ENCODE results near the gene APOO. TPM values are rescaled to one million over a fixed set of nuclear protein-coding genes. Genes with fewer than 3 reads are reported as not detected.

Gene APOO
- total RNA-seq, 1 donor = 9.8 TPM

DNA sequence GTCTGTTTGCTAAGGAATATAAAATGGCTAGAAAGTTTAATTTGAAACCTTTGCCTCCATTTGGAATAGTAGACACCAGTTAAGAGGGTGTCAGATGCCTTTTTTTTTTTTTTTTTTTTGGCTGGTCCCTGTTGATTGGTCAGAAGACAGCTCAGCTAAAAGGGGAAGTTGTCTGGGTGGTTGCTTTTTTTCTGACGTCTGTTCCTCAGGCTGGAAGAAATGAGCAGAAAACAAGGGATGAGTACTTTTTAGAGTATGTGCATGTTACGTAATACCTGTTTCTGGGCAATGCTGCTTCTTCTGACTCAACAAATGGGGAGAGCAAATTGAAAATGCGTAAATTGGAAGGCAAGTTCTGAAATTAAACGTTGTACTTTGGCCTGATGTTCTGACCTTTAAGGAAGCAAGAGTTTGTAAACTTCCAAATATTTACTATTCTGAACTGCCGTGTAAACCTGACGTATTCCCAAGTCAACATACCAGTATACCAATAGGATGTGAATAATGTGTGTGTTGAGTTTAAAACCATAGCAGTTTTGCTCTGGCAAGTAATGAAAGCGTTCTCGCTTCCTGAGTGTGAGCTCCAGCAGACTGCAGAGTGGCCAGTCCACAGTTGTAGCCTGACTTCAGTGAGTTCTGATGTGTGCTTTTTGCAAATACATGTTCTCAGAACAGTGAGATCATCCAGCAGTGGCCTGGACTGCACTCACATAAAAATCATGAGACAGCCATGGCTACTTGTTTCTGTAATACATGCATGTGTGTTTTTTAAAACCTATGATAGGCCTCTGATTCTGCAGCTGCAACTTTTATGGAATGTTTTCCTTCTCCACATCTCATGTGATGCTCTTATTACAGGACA, 123.0 kb downstream of the APOO start:
- peak overlapping the region; percentile 79 for H3K4me3 ChIP-seq (ENCODE audit: low read depth, low read length)
- DNase-seq (ENCODE audit: low read depth) = peak; percentile 86
- TF ChIP-seq, protein P1, sequence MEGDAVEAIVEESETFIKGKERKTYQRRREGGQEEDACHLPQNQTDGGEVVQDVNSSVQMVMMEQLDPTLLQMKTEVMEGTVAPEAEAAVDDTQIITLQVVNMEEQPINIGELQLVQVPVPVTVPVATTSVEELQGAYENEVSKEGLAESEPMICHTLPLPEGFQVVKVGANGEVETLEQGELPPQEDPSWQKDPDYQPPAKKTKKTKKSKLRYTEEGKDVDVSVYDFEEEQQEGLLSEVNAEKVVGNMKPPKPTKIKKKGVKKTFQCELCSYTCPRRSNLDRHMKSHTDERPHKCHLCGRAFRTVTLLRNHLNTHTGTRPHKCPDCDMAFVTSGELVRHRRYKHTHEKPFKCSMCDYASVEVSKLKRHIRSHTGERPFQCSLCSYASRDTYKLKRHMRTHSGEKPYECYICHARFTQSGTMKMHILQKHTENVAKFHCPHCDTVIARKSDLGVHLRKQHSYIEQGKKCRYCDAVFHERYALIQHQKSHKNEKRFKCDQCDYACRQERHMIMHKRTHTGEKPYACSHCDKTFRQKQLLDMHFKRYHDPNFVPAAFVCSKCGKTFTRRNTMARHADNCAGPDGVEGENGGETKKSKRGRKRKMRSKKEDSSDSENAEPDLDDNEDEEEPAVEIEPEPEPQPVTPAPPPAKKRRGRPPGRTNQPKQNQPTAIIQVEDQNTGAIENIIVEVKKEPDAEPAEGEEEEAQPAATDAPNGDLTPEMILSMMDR (IDR thresholded peaks at IDR 0.05; ENCODE audit: insufficient read depth, low read length) = no peak

DNA sequence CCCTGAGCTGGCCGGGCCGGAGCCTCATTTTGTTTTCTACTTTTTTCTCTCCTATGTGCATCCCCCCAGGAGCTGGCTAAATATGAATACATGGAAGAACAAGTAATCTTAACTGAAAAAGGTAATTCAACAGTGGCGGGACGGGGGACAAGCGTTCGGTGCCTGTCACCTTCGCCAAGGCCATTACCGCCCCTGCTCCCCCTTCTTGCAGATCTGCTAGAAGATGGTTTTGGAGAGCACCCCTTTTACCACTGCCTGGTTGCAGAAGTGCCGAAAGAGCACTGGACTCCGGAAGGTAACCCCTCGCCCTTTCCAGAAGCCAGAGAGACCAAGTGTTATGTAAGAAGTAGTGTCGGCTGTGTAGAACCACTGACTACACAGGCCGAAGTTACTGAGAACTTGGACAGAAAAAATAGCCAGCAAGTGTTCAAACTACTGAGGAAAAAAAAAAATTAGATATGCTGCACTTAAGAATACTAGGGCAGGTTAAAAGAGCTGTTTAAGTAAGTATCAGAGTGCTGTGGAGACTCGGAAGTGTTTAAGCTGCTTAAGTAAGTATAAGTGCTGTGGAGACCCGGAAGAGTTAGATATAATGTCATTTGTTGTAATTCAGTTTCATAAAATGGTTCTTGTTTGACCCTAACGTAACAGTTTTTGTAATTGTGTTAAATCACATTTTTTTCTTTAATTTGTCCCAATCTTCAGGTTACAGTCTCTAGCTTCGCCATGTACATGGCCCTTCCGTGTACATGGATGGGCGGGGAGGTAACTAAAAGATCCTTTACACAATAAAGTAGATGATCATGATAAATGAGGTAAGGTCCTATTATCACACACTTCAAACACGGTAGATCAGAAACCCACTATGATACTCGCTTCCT, 123.9 kb downstream of the APOO start:
- DNase-seq (ENCODE audit: low read depth) = peak; percentile 33
- TF ChIP-seq, protein P1 (IDR thresholded peaks at IDR 0.05; ENCODE audit: insufficient read depth, low read length) = no peak
- peak overlapping the region; percentile 79 for H3K4me3 ChIP-seq (ENCODE audit: low read depth, low read length)

Other genes starting within 250 kb of the APOO start
- 298 and 299 TPM in 2 replicates for gene PRDX4, start 240.4 kb downstream of the APOO start, total RNA-seq (ENCODE audit: low replicate concordance)
- gene ACOT9, start 164.7 kb downstream of the APOO start, total RNA-seq (ENCODE audit: low replicate concordance) = 52.8 and 83.0 TPM in 2 replicates
- 75.7 and 450 TPM in 2 replicates for gene SAT1, start 124.8 kb downstream of the APOO start, total RNA-seq (ENCODE audit: low replicate concordance)
- not detected in 2 replicates for gene CXorf58, start 68 bp upstream of the APOO start, total RNA-seq (ENCODE audit: low replicate concordance)
- gene KLHL15, start 119.2 kb upstream of the APOO start, total RNA-seq (ENCODE audit: low replicate concordance) = 7.0 and 13.2 TPM in 2 replicates
- gene EIF2S3, start 147.0 kb upstream of the APOO start, total RNA-seq (ENCODE audit: low replicate concordance) = 149 and 349 TPM in 2 replicates
- gene ZFX, start 241.8 kb upstream of the APOO start, total RNA-seq (ENCODE audit: low replicate concordance) = 41.5 and 69.3 TPM in 2 replicates

Measured in fibroblast of the aortic adventitia (primary cell).